ENCODE data around the gene TMEM161B. TPM values are rescaled to one million over a fixed set of nuclear protein-coding genes. Genes with fewer than 3 reads are reported as not detected.

TMEM161B gene
- polyA plus RNA-seq, 1 donor from 2014 or later, result 72.0 TPM

DNA sequence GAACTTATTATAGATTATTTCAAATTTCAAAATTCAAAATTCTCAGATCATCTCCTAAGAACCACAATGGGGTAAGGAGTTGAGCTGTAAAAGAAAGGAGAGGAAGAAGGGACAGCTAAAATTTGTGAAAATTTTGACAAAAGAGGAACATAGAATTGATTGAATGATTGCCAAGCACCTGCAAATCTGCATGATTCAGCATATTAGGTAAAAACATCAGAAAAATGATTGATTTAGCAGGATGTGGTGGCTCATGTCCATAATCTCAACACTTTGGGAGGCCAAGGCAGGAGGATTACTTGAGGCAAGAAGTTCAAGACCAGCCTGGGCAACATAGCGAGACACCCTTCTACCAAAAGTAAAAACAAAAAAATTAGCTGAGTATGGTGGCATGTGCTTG lies 14.3 kb downstream of the TMEM161B start:
- Histone ChIP-seq H4K20me1 (ENCODE audit: insufficient read depth) (no peaks in the 10 kb centered on the region), H3F3A (ENCODE audit: insufficient read depth, low read length, poor library complexity, severe bottlenecking) (no peaks in the 10 kb centered on the region), H3K27ac (ENCODE audit: low read length) (no peak overlapping the region), H3K27me3 (ENCODE audit: insufficient read depth, low read depth, low read length) (no peaks in the 10 kb centered on the region), H3K9ac (ENCODE audit: low read length) (no peak overlapping the region), H3K4me2 (ENCODE audit: low read length) (no peak overlapping the region), H3K4me3 (ENCODE audit: low read length) (no peak overlapping the region), H3K9me2 (ENCODE audit: insufficient read depth, low read length) (no peaks in the 10 kb centered on the region), H3K79me2 (replicated peaks; ENCODE audit: insufficient read depth, low read length) (peaks cover 97% of the 10 kb centered on the region), H3K36me3 (ENCODE audit: insufficient read depth, low read length) (no peaks in the 10 kb centered on the region), H3K9me3 (ENCODE audit: low read length) (no peaks in the 10 kb centered on the region), H2AFZ (ENCODE audit: low read depth, low read length) (no peak overlapping the region)
- TF ChIP-seq POLR2AphosphoS5 (IDR thresholded peaks at IDR 0.05) (no peak), SMC3 (conservative IDR thresholded peaks at IDR 0.05; ENCODE audit: poor library complexity) (no peak), MXI1 (conservative IDR thresholded peaks at IDR 0.05; ENCODE audit: poor library complexity, severe bottlenecking) (no peak), EP300 (conservative IDR thresholded peaks at IDR 0.05; ENCODE audit: poor library complexity, severe bottlenecking) (no peak), EZH2 (IDR thresholded peaks at IDR 0.05; ENCODE audit: borderline replicate concordance, insufficient read depth, low read length, poor library complexity, severe bottlenecking) (no peak), TAF1 (IDR thresholded peaks at IDR 0.05; ENCODE audit: low read depth) (no peak), RAD21 (conservative IDR thresholded peaks at IDR 0.05) (no peak)
- TF ChIP-seq, protein P1, sequence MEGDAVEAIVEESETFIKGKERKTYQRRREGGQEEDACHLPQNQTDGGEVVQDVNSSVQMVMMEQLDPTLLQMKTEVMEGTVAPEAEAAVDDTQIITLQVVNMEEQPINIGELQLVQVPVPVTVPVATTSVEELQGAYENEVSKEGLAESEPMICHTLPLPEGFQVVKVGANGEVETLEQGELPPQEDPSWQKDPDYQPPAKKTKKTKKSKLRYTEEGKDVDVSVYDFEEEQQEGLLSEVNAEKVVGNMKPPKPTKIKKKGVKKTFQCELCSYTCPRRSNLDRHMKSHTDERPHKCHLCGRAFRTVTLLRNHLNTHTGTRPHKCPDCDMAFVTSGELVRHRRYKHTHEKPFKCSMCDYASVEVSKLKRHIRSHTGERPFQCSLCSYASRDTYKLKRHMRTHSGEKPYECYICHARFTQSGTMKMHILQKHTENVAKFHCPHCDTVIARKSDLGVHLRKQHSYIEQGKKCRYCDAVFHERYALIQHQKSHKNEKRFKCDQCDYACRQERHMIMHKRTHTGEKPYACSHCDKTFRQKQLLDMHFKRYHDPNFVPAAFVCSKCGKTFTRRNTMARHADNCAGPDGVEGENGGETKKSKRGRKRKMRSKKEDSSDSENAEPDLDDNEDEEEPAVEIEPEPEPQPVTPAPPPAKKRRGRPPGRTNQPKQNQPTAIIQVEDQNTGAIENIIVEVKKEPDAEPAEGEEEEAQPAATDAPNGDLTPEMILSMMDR (IDR thresholded peaks at IDR 0.05; ENCODE audit: poor library complexity, severe bottlenecking), result no peak
- TF ChIP-seq, protein P2, sequence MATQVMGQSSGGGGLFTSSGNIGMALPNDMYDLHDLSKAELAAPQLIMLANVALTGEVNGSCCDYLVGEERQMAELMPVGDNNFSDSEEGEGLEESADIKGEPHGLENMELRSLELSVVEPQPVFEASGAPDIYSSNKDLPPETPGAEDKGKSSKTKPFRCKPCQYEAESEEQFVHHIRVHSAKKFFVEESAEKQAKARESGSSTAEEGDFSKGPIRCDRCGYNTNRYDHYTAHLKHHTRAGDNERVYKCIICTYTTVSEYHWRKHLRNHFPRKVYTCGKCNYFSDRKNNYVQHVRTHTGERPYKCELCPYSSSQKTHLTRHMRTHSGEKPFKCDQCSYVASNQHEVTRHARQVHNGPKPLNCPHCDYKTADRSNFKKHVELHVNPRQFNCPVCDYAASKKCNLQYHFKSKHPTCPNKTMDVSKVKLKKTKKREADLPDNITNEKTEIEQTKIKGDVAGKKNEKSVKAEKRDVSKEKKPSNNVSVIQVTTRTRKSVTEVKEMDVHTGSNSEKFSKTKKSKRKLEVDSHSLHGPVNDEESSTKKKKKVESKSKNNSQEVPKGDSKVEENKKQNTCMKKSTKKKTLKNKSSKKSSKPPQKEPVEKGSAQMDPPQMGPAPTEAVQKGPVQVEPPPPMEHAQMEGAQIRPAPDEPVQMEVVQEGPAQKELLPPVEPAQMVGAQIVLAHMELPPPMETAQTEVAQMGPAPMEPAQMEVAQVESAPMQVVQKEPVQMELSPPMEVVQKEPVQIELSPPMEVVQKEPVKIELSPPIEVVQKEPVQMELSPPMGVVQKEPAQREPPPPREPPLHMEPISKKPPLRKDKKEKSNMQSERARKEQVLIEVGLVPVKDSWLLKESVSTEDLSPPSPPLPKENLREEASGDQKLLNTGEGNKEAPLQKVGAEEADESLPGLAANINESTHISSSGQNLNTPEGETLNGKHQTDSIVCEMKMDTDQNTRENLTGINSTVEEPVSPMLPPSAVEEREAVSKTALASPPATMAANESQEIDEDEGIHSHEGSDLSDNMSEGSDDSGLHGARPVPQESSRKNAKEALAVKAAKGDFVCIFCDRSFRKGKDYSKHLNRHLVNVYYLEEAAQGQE (IDR thresholded peaks at IDR 0.05; ENCODE audit: borderline replicate concordance), result no peak

DNA sequence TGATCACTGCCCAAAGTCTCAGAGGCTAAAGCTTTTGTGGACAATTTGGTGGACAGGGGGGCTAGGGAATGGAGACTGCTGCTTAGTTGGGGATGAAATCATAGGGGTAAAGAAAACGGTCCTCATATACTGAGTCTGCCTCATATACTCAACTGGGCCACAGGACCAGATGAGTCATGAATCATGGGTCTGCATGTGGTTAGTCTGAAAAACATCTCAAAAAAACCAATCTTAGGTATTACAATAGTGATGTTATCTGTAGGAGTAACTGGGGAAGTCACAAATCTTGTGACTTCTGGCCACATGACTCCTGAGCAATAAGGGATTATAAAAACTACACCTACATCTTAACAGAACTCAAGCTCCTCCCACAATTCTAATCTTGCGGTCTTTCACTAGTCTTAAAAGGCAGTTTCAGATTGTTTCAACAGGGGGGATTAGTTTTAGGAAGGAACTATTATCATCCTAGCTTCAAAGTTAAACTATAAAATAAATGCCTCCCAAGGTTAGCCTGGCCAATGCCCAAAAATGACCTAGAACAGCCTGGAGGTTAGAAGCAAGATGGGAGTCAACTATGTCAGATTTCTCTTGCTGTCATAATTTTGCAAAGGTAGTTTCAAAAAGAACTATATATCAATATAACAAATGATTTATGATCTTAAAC lies 17.5 kb downstream of the TMEM161B start:
- H4K20me1 ChIP-seq (ENCODE audit: insufficient read depth), result no peaks in the 10 kb centered on the region
- peaks cover 97% of the 10 kb centered on the region for H3K79me2 ChIP-seq (replicated peaks; ENCODE audit: insufficient read depth, low read length)
- H3K27ac ChIP-seq (ENCODE audit: low read length), result no peak overlapping the region
- no peak overlapping the region for H3K4me2 ChIP-seq (ENCODE audit: low read length)
- H3K27me3 ChIP-seq (ENCODE audit: insufficient read depth, low read depth, low read length), result no peaks in the 10 kb centered on the region
- TF ChIP-seq EP300 (conservative IDR thresholded peaks at IDR 0.05; ENCODE audit: poor library complexity, severe bottlenecking) (no peak), RAD21 (conservative IDR thresholded peaks at IDR 0.05) (no peak), MXI1 (conservative IDR thresholded peaks at IDR 0.05; ENCODE audit: poor library complexity, severe bottlenecking) (no peak), POLR2AphosphoS5 (IDR thresholded peaks at IDR 0.05) (no peak), SMC3 (conservative IDR thresholded peaks at IDR 0.05; ENCODE audit: poor library complexity) (no peak), EZH2 (IDR thresholded peaks at IDR 0.05; ENCODE audit: borderline replicate concordance, insufficient read depth, low read length, poor library complexity, severe bottlenecking) (no peak), TAF1 (IDR thresholded peaks at IDR 0.05; ENCODE audit: low read depth) (no peak)
- TF ChIP-seq, protein P1 (IDR thresholded peaks at IDR 0.05; ENCODE audit: poor library complexity, severe bottlenecking), result no peak
- TF ChIP-seq, protein P2 (IDR thresholded peaks at IDR 0.05; ENCODE audit: borderline replicate concordance), result no peak
- H3F3A ChIP-seq (ENCODE audit: insufficient read depth, low read length, poor library complexity, severe bottlenecking), result no peaks in the 10 kb centered on the region
- H2AFZ ChIP-seq (ENCODE audit: low read depth, low read length), result no peak overlapping the region
- no peak overlapping the region for H3K4me3 ChIP-seq (ENCODE audit: low read length)
- H3K9me3 ChIP-seq (ENCODE audit: low read length), result no peaks in the 10 kb centered on the region
- no peaks in the 10 kb centered on the region for H3K9me2 ChIP-seq (ENCODE audit: insufficient read depth, low read length)
- H3K36me3 ChIP-seq (ENCODE audit: insufficient read depth, low read length), result no peaks in the 10 kb centered on the region
- no peak overlapping the region for H3K9ac ChIP-seq (ENCODE audit: low read length)

All from neural cell (in vitro differentiated cells).